Panc1 (cell line): Measurements from ENCODE around the gene KAZN. TPM values are rescaled to one million over a fixed set of nuclear protein-coding genes. Genes with fewer than 3 reads are reported as not detected.

Experiments used
- ATAC-seq: fragments of 200-7000 bp; cut with Tn5 transposase; 2 replicates; pipeline ENCODE4 v1.9.1; 2020; ENCODE audit warnings: mild to moderate bottlenecking, moderate library complexity
- BruUV-seq: library from RNA; stranded (reverse); fragments of 400-500 nt; replicated peaks from 2 replicates; lab custom pipeline; 2021; lab: Mats Ljungman, UMichigan
- CTCF ChIA-PET: fragments of 300-600 bp; sonication (Branson Sonifier 250); formaldehyde crosslinking; loops from one replicate; lab custom pipeline; 2022; ENCODE audit warnings: antibody characterized with exemption; lab: Charles Lee
- POLR2A ChIA-PET: fragments of 300-600 bp; sonication (Branson Sonifier 250); formaldehyde crosslinking; loops from one replicate; lab custom pipeline; 2022; ENCODE audit warnings: antibody characterized with exemption; lab: Charles Lee
- DNase-seq: peaks from one replicate; pipeline ENCODE4 v3.0.0-alpha.2; 2010; ENCODE audit warnings: low read depth, low spot score
- H3K27ac ChIP-seq: 2 replicates; pipeline ENCODE4 v1.5.1; 2011; ENCODE audit warnings: mild to moderate bottlenecking, low read length, inconsistent platforms
- H3K27me3 ChIP-seq: fragments of 200-500 bp; sonication (Bioruptor generic); 2 replicates; pipeline ENCODE4 v1.6.0; 2014; ENCODE audit warnings: low read length, inconsistent platforms; ENCODE audit not compliant: control insufficient read depth, insufficient read depth
- H3K36me3 ChIP-seq: fragments of 200-500 bp; sonication (Bioruptor generic); 2 replicates; pipeline ENCODE4 v1.5.1; 2014; ENCODE audit warnings: inconsistent platforms, mild to moderate bottlenecking, low read length, moderate library complexity; ENCODE audit not compliant: control insufficient read depth, insufficient read depth
- H3K4me1 ChIP-seq: 2 replicates; pipeline ENCODE4 v1.5.1; 2011; ENCODE audit warnings: inconsistent platforms, mild to moderate bottlenecking, low read length, moderate library complexity; ENCODE audit not compliant: control insufficient read depth, insufficient read depth
- H3K4me3 ChIP-seq, 2 experiments: 2 replicates each; pipeline ENCODE4 v1.5.1; 2011 to 2012; ENCODE audit warnings: low read depth in 2 of 2, low read length in 2 of 2, mild to moderate bottlenecking in 2 of 2, inconsistent platforms in 1 of 2, moderate library complexity in 1 of 2
- H3K9me3 ChIP-seq: fragments of 200-500 bp; sonication (Bioruptor generic); 2 replicates; pipeline ENCODE4 v1.5.1; 2014; ENCODE audit warnings: low read depth, mild to moderate bottlenecking, inconsistent platforms, low read length, moderate library complexity; ENCODE audit not compliant: control insufficient read depth, insufficient read depth
- POLR2AphosphoS5 ChIP-seq: IDR thresholded peaks from 2 replicates; pipeline ENCODE4 v1.6.1; 2012; ENCODE audit warnings: mild to moderate bottlenecking, low read depth, low read length, moderate library complexity
- REST ChIP-seq, 2 experiments: IDR thresholded peaks; 2 replicates each; pipeline ENCODE4 v1.6.1; 2011 to 2012; ENCODE audit warnings: low read depth in 2 of 2, control low read depth in 1 of 2, low read length in 1 of 2, mild to moderate bottlenecking in 1 of 2, moderate library complexity in 1 of 2; ENCODE audit not compliant: insufficient read depth in 1 of 2
- SIN3A ChIP-seq: IDR thresholded peaks from 2 replicates; pipeline ENCODE4 v1.6.1; 2012; ENCODE audit warnings: low read depth, mild to moderate bottlenecking, low read length, moderate library complexity, borderline replicate concordance; ENCODE audit not compliant: insufficient read depth
- TCF7L2 ChIP-seq: IDR thresholded peaks from 2 replicates; pipeline ENCODE4 v1.6.1; 2011; ENCODE audit warnings: mild to moderate bottlenecking, low read depth, low read length, inconsistent platforms
- in situ Hi-C: cut with HindIII; loops from 2 replicates; pipeline ENCODE4 v1.10.0; 2016; ENCODE audit warnings: low sequenced_read_pairs, low pct_unique_long_range_greater_than_20kb
- intact Hi-C: fragments of 100-400 bp; cut with micrococcal nuclease; formaldehyde crosslinking; loops from one replicate; pipeline ENCODE4 v1.10.0; 2022; ENCODE audit not compliant: unreplicated experiment
- total RNA-seq: library from RNA; stranded (reverse); gene quantifications from one replicate; pipeline ENCODE4 v1.2.1, GENCODE V29; 2021; ENCODE audit not compliant: unreplicated experiment
- TF ChIP-seq, protein P1 (sequence below): fragments of 450-650 bp; IDR thresholded peaks from 2 replicates; pipeline ENCODE4 v1.5.1; 2017; ENCODE audit warnings: mild to moderate bottlenecking

The KAZN gene
- total RNA-seq, 1 experiment from 2014 or later = 6.6 TPM

DNA sequence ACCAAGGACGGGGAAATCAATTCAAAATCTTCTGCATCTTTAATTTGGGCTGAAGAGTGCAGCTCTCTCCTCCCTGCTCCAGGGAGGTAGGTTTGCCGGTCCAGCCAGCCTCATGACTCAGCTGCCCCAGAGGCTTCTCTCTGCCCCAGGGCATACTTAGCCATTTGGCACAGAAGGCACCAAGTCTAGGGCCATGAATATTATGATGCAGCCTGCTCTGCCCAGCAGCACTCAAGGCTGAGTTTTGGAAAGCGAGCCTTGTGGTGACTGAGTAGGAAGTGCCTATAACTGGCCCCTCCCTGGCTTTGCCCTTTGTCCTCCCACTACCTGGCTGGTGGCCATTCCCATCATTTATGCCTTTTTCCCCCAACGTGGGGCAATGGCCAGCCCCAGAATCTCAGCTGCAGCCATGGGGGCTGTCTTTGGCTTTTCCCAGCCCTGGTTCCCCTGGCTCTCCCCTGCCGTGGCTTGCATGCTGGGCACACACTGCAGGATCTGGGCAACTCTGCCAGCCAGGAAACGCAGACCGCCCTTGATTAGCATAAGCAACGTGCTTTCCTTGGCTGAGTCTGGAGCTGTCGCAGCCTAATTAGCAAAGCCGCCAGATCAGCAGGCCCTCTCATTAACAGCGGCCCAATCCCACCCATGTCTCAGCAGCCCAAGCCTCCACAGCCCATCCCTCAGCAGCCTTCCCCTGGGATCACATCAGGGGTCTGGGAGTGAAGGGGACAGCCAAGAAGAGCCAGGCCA is 296.5 kb downstream of the KAZN start:
- no peak for DNase-seq
- BruUV-seq = no TSS peak
- no peak for TF ChIP-seq POLR2AphosphoS5
- no peak for TF ChIP-seq SIN3A
- TF ChIP-seq, protein P1, sequence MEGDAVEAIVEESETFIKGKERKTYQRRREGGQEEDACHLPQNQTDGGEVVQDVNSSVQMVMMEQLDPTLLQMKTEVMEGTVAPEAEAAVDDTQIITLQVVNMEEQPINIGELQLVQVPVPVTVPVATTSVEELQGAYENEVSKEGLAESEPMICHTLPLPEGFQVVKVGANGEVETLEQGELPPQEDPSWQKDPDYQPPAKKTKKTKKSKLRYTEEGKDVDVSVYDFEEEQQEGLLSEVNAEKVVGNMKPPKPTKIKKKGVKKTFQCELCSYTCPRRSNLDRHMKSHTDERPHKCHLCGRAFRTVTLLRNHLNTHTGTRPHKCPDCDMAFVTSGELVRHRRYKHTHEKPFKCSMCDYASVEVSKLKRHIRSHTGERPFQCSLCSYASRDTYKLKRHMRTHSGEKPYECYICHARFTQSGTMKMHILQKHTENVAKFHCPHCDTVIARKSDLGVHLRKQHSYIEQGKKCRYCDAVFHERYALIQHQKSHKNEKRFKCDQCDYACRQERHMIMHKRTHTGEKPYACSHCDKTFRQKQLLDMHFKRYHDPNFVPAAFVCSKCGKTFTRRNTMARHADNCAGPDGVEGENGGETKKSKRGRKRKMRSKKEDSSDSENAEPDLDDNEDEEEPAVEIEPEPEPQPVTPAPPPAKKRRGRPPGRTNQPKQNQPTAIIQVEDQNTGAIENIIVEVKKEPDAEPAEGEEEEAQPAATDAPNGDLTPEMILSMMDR = no peak
- no peak for TF ChIP-seq TCF7L2
- no peak for TF ChIP-seq REST (IDR thresholded peaks at IDR 0.05; ENCODE audit: insufficient read depth in 1 of 2, low read depth in 2 of 2, low read length in 1 of 2)
- H3K4me3 ChIP-seq = no peak overlapping the region
- ChIA-PET CTCF (no interaction called here), POLR2A (no interaction called here)
- intact Hi-C loops = no loop called here
- H3K27ac ChIP-seq = no peak overlapping the region
- ATAC-seq = peak; percentile 64; the same call in 1 of the 2 replicates
- H3K4me1 ChIP-seq = no peaks in the 10 kb centered on the region
- H3K27me3 ChIP-seq = no peaks in the 10 kb centered on the region; the same call in 1 of the 2 replicates
- in situ Hi-C loops = no loop called here
- no peaks in the 10 kb centered on the region for H3K9me3 ChIP-seq
- no peaks in the 10 kb centered on the region for H3K36me3 ChIP-seq

DNA sequence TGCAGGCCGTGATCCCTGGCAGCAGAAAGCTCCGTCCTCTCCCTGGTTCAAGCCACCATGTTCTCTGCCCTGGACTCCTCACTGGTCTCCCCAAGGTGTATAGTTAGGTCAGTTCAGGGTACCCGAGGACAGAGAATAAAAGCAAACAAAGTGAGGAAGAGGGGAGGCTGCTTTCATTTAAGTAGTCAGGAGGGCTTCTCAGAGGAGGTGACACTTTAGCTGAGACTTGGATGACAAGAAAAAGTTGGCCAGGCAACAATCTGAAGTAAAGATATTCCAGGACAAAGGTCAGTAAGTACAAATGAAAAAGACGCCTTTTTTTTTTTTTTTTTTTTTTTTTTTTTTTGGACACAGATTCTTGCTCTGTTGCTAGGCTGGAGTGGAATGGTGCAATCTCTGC is 297.2 kb downstream of the KAZN start:
- no peaks in the 10 kb centered on the region for H3K36me3 ChIP-seq
- DNase-seq (no peak), ATAC-seq (no peak)
- no peak overlapping the region for H3K4me3 ChIP-seq
- H3K27ac ChIP-seq = no peak overlapping the region
- no peaks in the 10 kb centered on the region; the same call in 1 of the 2 replicates for H3K27me3 ChIP-seq
- in situ Hi-C loops = no loop called here
- H3K4me1 ChIP-seq = no peaks in the 10 kb centered on the region
- H3K9me3 ChIP-seq = no peaks in the 10 kb centered on the region
- CTCF ChIA-PET = no interaction called here
- POLR2A ChIA-PET = interaction anchor here (0.5 kb wide), 1 partner anchor 13 kb away, joined by 3 read pairs; no protein-coding TSS in a partner anchor
- intact Hi-C loops = no loop called here
- TF ChIP-seq REST (IDR thresholded peaks at IDR 0.05; ENCODE audit: insufficient read depth in 1 of 2, low read depth in 2 of 2, low read length in 1 of 2) (no peak), SIN3A (no peak), TCF7L2 (no peak), POLR2AphosphoS5 (no peak)
- TF ChIP-seq, protein P1 = no peak
- no TSS peak for BruUV-seq
